ENCODE measurements around the gene BCAT1.

BCAT1 gene

DNA sequence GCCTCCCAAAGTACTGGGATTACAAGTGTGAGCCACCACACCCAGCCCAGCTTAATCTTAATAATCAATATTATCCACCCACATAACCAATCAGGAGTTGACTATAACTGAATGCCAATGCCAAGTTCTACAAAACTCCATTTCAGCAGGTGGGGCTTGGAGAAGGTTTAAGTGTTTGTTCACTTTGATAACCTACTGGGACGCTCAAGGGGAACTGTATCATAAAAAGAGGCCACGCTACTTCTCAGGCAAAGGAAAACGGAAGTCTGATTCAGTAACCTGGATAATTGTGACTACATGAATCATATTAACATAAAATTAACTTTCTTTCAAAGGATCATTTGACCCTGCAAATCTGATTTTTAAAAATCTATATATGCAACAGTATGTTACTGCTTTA is 179.2 kb downstream of the BCAT1 start:
- DNase-seq (ENCODE audit: low read depth in 2 of 2) = no peak

DNA sequence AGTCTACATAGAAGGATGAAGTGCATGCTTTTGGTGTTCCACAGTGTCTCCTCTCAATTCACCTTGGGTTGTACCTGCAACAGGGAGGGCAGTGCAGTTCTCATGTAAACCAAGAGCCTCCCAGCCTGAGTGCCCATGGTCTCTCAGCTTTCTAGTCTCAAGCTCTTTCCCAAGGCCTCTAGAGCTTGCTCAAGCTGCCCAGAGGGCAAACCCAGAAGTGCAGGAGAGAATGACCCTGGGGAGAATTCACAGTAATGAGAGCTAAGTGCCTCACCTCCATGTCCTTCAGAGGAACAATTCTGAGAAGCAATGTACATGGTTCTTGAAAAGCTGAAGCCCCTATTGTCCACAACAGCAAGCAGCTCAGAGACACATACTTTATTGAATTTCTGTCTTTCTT is 180.5 kb downstream of the BCAT1 start:
- DNase-seq (ENCODE audit: low read depth in 2 of 2) = no peak

- DNase-seq (ENCODE audit: low read depth in 2 of 2) = no peak
Observed at GRCh38 chr12:24767016-24767415, 181.9 kb downstream of the BCAT1 start.

DNA sequence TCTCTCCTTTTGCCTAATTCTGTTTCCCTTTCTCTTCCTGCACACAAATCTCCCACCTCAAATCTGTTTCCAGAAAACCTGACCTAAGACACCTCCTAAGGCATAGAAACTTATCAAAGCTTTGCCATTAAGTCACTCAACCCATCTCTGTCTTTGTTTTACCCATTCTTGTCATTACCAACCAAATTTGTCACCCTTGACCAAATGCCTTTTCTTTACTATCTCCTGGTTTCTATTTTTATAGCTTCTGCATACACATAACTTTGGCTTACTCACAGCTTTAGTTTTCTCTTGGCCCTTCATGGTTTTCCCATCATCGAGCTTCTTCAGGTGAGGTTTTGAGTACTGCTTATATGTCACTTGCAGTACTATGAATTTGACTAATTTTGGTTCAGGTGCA is 184.2 kb downstream of the BCAT1 start:
- DNase-seq (ENCODE audit: low read depth in 2 of 2) = no peak

- no peak for DNase-seq (ENCODE audit: low read depth in 2 of 2)
Observed at GRCh38 chr12:24760606-24761378, 188.1 kb downstream of the BCAT1 start.

DNA sequence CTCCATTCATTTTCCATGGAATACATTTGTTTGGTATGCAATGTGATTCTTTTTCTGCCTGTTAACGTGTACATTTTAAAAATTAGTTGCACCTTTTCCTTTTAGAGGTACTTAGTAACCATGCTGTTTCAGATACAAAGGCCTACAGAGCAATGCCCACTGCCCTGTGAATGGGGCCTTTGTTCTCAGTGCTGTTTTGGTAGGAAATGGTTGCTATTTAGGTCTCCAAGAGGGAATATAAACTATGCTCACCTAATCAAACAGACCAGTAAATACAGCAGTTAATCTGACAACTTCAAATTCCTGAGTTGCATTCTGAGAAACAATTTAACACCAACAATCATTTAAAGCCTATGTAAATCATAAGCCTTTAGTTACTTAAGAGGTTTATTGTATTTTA is 188.7 kb downstream of the BCAT1 start:
- DNase-seq (ENCODE audit: low read depth in 2 of 2) = no peak

Measured in activated CD4-positive, alpha-beta T cell treated with anti-CD3 and anti-CD28 coated beads for 24 hours (primary cell).